Uterus (tissue), 2 donors: Measurements from ENCODE around the gene ZC3H4.

Source experiments
- CTCF ChIP-seq, 4 experiments: fragments of 200-600 bp in 2 of 4; fragments of 450-650 bp in 2 of 4; sonication (generic) in 2 of 4; IDR thresholded peaks; one replicate each; pipeline ENCODE4 v1.5.1; 2016 to 2019; ENCODE audit warnings: antibody characterized with exemption in 4 of 4, mild to moderate bottlenecking in 2 of 4, moderate library complexity in 1 of 4
- POLR2A ChIP-seq, 2 donors: fragments of 450-650 bp; IDR thresholded peaks; one replicate each; pipeline ENCODE4 v1.6.1; 2016; ENCODE audit warnings: antibody characterized with exemption in 2 of 2, mild to moderate bottlenecking in 1 of 2, moderate library complexity in 1 of 2

GRCh38 chr19:47151627-47152026, 38.1 kb upstream of the ZC3H4 start:
- TF ChIP-seq CTCF (IDR thresholded peaks at IDR 0.05) (no peak), POLR2A (IDR thresholded peaks at IDR 0.05) (no peak)
